Pancreas (tissue), 10 donors: Measurements from ENCODE around the gene GNA14. TPM values are rescaled to one million over a fixed set of nuclear protein-coding genes. Genes with fewer than 3 reads are reported as not detected.

Experiments
- ATAC-seq, 4 donors: fragments of 200-7000 bp; cut with Tn5 transposase; one replicate each; pipeline versions ENCODE4 v1.8.0 to v1.9.1; 2020; ENCODE audit warnings: mild to moderate bottlenecking in 4 of 4, moderate library complexity in 4 of 4
- DNase-seq, 6 donors: peaks; one replicate each; pipeline ENCODE4 v3.0.0-alpha.2; 2020
- FAIRE-seq: peaks from 2 replicates; lab custom pipeline; 2012; peaks lifted over from hg19 to GRCh38; lab: Jason Lieb, UNC
- H3K27ac ChIP-seq, 4 donors: fragments of 200-600 bp; sonication (generic); 1 replicate in 3 of 4; 2 replicates in 1 of 4; pipeline versions ENCODE4 v1.5.0 to v1.8.0; 2020
- H3K27me3 ChIP-seq, 4 donors: fragments of 200-600 bp; one replicate each; pipeline ENCODE4 v1.8.0; 2021
- H3K36me3 ChIP-seq, 3 donors: fragments of 200-600 bp; sonication (generic) in 1 of 3; one replicate each; pipeline versions ENCODE4 v1.5.0 to v1.8.0; 2020 to 2021
- H3K4me1 ChIP-seq, 3 donors: fragments of 200-600 bp; one replicate each; pipeline ENCODE4 v1.8.0; 2021
- H3K4me3 ChIP-seq, 4 donors: fragments of 200-600 bp; sonication (generic) in 2 of 4; one replicate each; pipeline versions ENCODE4 v1.5.0 to v1.8.0; 2020 to 2021
- H3K9me3 ChIP-seq, 4 donors: fragments of 200-600 bp; one replicate each; pipeline ENCODE4 v1.8.0; 2021
- CTCF ChIP-seq, 4 donors: fragments of 200-600 bp; sonication (generic) in 3 of 4; IDR thresholded peaks; one replicate each; pipeline versions ENCODE4 v1.5.0 to v1.8.0; 2021; ENCODE audit warnings: antibody characterized with exemption in 4 of 4
- WGBS, 2 donors: extraction: QIAGEN DNeasy Blood & Tissue Kit; methylation state at CpG; one replicate each; pipeline ENCODE4 v1.1.7; 2013; 5-methylcytosine and 5-hydroxymethylcytosine counted together
- intact Hi-C, 3 donors: fragments of 100-400 bp; cut with DNase I; formaldehyde crosslinking; loops; one replicate each; pipeline versions ENCODE4 v1.11.1 to v1.14.2; 2022
- polyA plus RNA-seq, 2 donors: library from polyadenylated mRNA; stranded (reverse); fragments of 200-250 nt; gene quantifications; one replicate each; pipeline ENCODE4 v1.2.3, GENCODE V29; 2013
- total RNA-seq, 6 donors: library from RNA; stranded (reverse); fragmentation: NEBNext Ultra II Directional in 4 of 6; extraction: Animal tissue kit (Norgen Biotek cat#: 25700) in 4 of 6; gene quantifications; one replicate each; pipeline versions ENCODE4 v1.2.1 to v1.2.4, GENCODE V29; 2021 to 2023
- donor health status: healthy with polysubstance abuse.
- donor health status: DM: no; HTN: no; CAD: no; lungs with moderate emphysema.
- donor health status: DM: no; HTN: no; CAD: no.
- donor health status: control.
- donor health status: control.
- donor health status: Bipolar disorder and iron deficiency.
- donor health status: DM: yes; HTN: yes; CAD: no.
- donor health status: DM: no; HTN: no; CAD: no.
- donor health status: DM: no; HTN: no; CAD: no.
- donor health status: DM: yes; HTN: yes; CAD: no.

Gene GNA14
- total and polyA plus RNA-seq, 8 donors = 0.92 to 2.0 (median 1.5) TPM

DNA sequence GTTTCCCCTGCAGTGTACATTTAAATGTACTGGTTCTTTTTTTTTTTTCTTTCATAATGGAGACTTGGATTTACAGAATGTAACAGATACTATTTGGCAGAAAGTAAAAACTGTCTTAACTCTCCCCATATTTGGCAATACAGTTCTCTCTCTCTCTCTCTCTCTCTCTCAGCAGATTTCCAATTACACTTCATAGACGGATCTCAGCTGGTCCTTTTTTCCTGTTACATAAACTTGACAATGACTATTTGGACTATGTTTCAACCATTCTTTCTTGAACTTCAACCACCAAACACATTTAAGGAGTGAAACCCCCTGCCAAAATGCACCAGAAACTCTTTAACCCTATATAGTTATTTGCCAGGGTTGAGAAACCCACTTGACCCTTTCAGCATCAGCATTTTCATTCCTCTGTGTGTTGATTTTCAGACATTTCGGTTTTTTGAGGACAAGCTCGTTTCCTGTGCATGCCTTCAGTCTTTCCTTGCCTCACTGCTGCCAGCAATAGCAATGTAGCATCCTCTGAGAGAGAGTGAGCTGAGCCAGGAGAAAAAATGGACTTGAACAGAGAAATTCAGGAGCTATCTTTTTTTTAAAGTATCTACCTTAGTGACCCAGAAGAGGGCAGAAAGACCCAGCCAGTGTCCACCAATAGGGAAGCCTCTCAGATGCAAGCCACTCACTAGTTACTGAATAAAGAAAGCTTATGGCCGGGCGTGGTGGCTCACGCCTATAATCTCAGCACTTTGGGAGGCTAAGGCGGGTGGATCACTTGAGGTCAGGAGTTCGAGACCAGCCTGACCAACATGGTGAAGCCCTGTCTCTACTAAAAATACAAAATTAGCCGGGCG lies 26.0 kb upstream of the GNA14 start:
- Histone ChIP-seq H3K36me3 (no peaks in the 10 kb centered on the region), H3K9me3 (no peaks in the 10 kb centered on the region), H3K4me3 (no peak overlapping the region), H3K27ac (no peak overlapping the region), H3K27me3 (no peaks in the 10 kb centered on the region), H3K4me1 (no peaks in the 10 kb centered on the region)
- 79 to 87% methylated on average over 10 of the region's 10 CpGs for WGBS, 2 donors
- no peak for ATAC-seq
- FAIRE-seq = no peak
- no peak for DNase-seq
- TF ChIP-seq CTCF (IDR thresholded peaks at IDR 0.05) = no peak
- intact Hi-C loops = no loop called here

GRCh38 chr9:77672183-77672582 lies 24.1 kb upstream of the GNA14 start:
- no peak overlapping the region for H3K27ac ChIP-seq
- H3K4me1 ChIP-seq = peaks cover 0 to 7% (median 6%) of the 10 kb centered on the region in 3 donors
- intact Hi-C loops = no loop called here
- DNase-seq = no peak
- no peak for FAIRE-seq
- no peaks in the 10 kb centered on the region for H3K9me3 ChIP-seq
- ATAC-seq = no peak
- H3K4me3 ChIP-seq = no peak overlapping the region
- no peaks in the 10 kb centered on the region for H3K27me3 ChIP-seq
- H3K36me3 ChIP-seq = no peaks in the 10 kb centered on the region
- 58 to 59% methylated on average over 4 of the region's 4 CpGs for WGBS, 2 donors
- TF ChIP-seq CTCF (IDR thresholded peaks at IDR 0.05) = no peak

- Histone ChIP-seq H3K9me3 (no peaks in the 10 kb centered on the region), H3K4me3 (no peak overlapping the region), H3K36me3 (no peaks in the 10 kb centered on the region), H3K4me1 (peaks cover 4 to 31% (median 29%) of the 10 kb centered on the region in 3 donors), H3K27me3 (no peaks in the 10 kb centered on the region), H3K27ac (no peak overlapping the region)
- intact Hi-C loops = no loop called here
- WGBS, 2 donors = 14 to 18% methylated on average over 1 of the region's 1 CpG
- DNase-seq (no peak), ATAC-seq (peak in 3 of 4 donors; percentile 55 to 77 (median 64)), FAIRE-seq (no peak)
- no peak for TF ChIP-seq CTCF (IDR thresholded peaks at IDR 0.05)
Observed at GRCh38 chr9:77667151-77667550, 19.0 kb upstream of the GNA14 start.

- no peaks in the 10 kb centered on the region for H3K36me3 ChIP-seq
- no peaks in the 10 kb centered on the region for H3K9me3 ChIP-seq
- 7 to 8% methylated on average over 5 of the region's 5 CpGs for WGBS, 2 donors
- peak in 5 of 6 donors; percentile 26 to 63 (median 50) for DNase-seq
- H3K27me3 ChIP-seq = no peaks in the 10 kb centered on the region
- no peak for FAIRE-seq
- ATAC-seq = peak; percentile 76 to 95 (median 94)
- intact Hi-C loops = no loop called here
- H3K27ac ChIP-seq = peak overlapping the region in 1 of 4 donors; percentile 26
- TF ChIP-seq CTCF (IDR thresholded peaks at IDR 0.05) = no peak
- no peak overlapping the region for H3K4me3 ChIP-seq
- H3K4me1 ChIP-seq = peaks cover 4 to 31% (median 29%) of the 10 kb centered on the region in 3 donors
Observed at GRCh38 chr9:77663754-77664153, 15.6 kb upstream of the GNA14 start.

- H3K4me1 ChIP-seq = peaks cover 4 to 20% (median 17%) of the 10 kb centered on the region in 3 donors
- H3K4me3 ChIP-seq = no peak overlapping the region
- no peak overlapping the region for H3K27ac ChIP-seq
- no peak for FAIRE-seq
- no peaks in the 10 kb centered on the region for H3K9me3 ChIP-seq
- WGBS, 2 donors = 85 to 86% methylated on average over 7 of the region's 7 CpGs
- no peaks in the 10 kb centered on the region for H3K36me3 ChIP-seq
- no peak for DNase-seq
- H3K27me3 ChIP-seq = no peaks in the 10 kb centered on the region
- intact Hi-C loops = no loop called here
- ATAC-seq = no peak
- no peak for TF ChIP-seq CTCF (IDR thresholded peaks at IDR 0.05)
Observed at GRCh38 chr9:77661566-77662085, 13.5 kb upstream of the GNA14 start.
